GM18951 (cell line): ENCODE data around the gene APOBEC3B.
A peak's percentile ranks its signal among the peaks of the same experiment; 100 is the strongest.
"Not testable (repeated sequence)": the region's sequence is repeated elsewhere in the genome, so short reads cannot be mapped to it uniquely, and the experiment has no call there.

Experiments
- POLR2A ChIP-seq: IDR thresholded peaks from 4 replicates; pipeline ENCODE4 v1.6.1; 2011; ENCODE audit warnings: mild to moderate bottlenecking; ENCODE audit not compliant: insufficient read length, insufficient read depth; ENCODE audit errors: extremely low read depth
- in situ Hi-C: fragments of 300-500 bp; cut with MboI; formaldehyde crosslinking; loops from one replicate; pipeline ENCODE4 v1.12.0; 2022; ENCODE audit warnings: low sequenced_read_pairs, mixed read lengths, inconsistent platforms; ENCODE audit not compliant: unreplicated experiment

Gene APOBEC3B

DNA sequence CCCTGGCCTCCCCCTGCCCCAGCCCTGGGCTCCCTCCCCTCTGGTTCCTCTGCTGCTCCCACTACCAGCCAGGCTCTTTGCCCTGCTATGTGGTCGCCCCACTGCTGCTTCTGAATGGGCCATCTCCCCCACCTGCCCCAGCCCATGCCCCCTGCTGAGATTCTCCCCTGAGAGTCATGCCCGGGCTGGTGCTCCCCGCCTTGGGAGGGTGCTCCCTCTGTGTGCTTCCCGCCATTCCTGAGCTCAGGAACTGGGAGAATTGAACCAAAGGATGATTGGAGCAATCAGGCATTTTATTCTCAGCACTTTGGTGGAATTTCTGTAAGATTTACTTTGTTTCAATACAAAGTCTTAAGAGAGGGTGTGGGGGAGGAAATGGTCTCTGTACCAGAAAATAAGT lies 45.6 kb downstream of the APOBEC3B start:
- in situ Hi-C loops = no loop called here
- no peak for TF ChIP-seq POLR2A

GRCh38 chr22:39028281-39028680 lies 46.1 kb downstream of the APOBEC3B start:
- in situ Hi-C loops = no loop called here
- no peak for TF ChIP-seq POLR2A

GRCh38 chr22:39029227-39029626 lies 47.1 kb downstream of the APOBEC3B start:
- TF ChIP-seq POLR2A = no peak
- in situ Hi-C loops = no loop called here

GRCh38 chr22:39030705-39031104 lies 48.6 kb downstream of the APOBEC3B start:
- TF ChIP-seq POLR2A = no peak
- in situ Hi-C loops = no loop called here

DNA sequence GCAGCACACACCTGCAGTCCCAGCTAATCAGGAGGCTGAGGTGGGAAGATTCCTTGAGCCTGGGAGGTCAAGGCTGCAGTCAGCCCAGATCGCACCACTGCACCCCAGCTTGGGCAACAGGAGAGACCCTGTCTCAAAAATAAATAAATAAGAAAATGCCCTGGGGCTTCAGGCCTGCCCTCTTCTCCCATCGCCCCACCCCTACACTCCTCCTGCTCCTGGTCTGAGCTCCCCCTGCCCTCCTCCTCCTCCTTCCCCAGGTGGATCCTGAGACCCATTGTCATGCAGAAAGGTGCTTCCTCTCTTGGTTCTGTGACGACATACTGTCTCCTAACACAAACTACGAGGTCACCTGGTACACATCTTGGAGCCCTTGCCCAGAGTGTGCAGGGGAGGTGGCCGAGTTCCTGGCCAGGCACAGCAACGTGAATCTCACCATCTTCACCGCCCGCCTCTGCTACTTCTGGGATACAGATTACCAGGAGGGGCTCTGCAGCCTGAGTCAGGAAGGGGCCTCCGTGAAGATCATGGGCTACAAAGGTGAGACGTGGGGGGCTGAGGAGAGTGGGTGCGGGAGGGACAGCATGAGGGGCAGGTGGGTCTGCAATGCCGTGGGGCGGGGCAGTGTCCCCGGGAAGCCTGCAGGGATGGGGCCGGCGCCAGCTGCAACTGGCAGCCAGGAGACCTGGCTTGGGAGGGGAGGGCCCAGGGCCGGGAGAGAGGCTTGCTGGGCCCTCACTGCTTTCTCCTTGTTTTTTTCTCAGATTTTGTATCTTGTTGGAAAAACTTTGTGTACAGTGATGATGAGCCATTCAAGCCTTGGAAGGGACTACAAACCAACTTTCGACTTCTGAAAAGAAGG lies 49.5 kb downstream of the APOBEC3B start:
- in situ Hi-C loops = not testable (repeated sequence)

GRCh38 chr22:39037071-39037470 lies 54.9 kb downstream of the APOBEC3B start:
- in situ Hi-C loops = not testable (repeated sequence)

- in situ Hi-C loops = loop anchor here (5.0 kb wide), 1 partner anchor 38 kb away; the partner anchor contains the start of gene APOBEC3G
These were observed 57.4 kb downstream of the APOBEC3B start for GRCh38 chr22:39039306-39040126.

GRCh38 chr22:39040155-39040537 lies 58.0 kb downstream of the APOBEC3B start:
- in situ Hi-C loops = loop anchor here (5.0 kb wide), 1 partner anchor 37 kb away; the partner anchor contains the start of gene APOBEC3G

More at GRCh38 chr22:39039306-39040126, 57.4 kb downstream of the APOBEC3B start:
- no peak for TF ChIP-seq POLR2A

DNA sequence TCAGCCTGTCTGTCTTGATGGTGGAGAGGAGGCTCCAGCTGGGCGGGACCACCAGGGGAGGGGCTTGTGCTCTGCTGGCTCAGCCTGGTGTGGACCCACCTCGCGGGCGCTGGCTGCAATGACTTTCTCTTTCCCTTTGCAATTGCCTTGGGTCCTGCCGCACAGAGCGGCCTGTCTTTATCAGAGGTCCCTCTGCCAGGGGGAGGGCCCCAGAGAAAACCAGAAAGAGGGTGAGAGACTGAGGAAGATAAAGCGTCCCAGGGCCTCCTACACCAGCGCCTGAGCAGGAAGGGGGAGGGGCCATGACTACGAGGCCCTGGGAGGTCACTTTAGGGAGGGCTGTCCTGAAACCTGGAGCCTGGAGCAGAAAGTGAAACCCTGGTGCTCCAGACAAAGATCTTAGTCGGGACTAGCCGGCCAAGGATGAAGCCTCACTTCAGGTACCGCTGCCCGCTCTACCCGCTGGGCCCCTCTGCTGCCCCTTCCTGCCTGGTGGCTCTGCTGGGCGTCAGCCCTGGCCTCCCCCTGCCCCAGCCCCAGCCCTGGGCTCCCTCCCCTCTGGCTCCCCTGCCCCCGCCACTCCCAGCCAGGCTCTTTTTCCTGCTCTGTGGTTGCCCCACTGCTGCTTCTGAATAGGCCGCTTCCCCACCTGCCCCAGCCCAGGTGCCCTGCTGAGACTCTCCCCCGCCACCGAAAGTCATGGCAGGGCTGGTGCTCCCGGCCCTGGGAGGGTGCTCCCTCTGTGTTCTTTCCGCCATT lies 58.6 kb downstream of the APOBEC3B start, which contains the start of gene APOBEC3F:
APOBEC3F (plus strand) TSS at position 327 of the 759 bp plus-strand sequence; CDS start at position 424, 97 bp downstream.
- TF ChIP-seq POLR2A = peak; percentile 34
- in situ Hi-C loops = loop anchor here (5.0 kb wide), 1 partner anchor 37 kb away; the partner anchor contains the start of gene APOBEC3G

- in situ Hi-C loops = loop anchor here (5.0 kb wide), 1 partner anchor 35 kb away; the partner anchor contains the start of gene APOBEC3G
- no peak for TF ChIP-seq POLR2A
These were observed 59.8 kb downstream of the APOBEC3B start for GRCh38 chr22:39041908-39042307.
